CD14-positive monocyte (primary cell): ENCODE measurements around the gene ARHGAP15. TPM values are rescaled to one million over a fixed set of nuclear protein-coding genes. Genes with fewer than 3 reads are reported as not detected.

Experiments
- DNase-seq, 3 donors: peaks; one replicate each; pipeline ENCODE4 v3.0.0-alpha.2; 2011 to 2022
- H2AFZ ChIP-seq: 2 replicates; pipeline ENCODE4 v1.6.0; 2012; ENCODE audit warnings: mild to moderate bottlenecking, low read depth, low read length, inconsistent platforms; ENCODE audit not compliant: insufficient read depth, poor library complexity, severe bottlenecking
- H3K27ac ChIP-seq, 2 donors: 1 replicate in 1 of 2; 2 replicates in 1 of 2; pipeline ENCODE4 v1.5.1; 2012 to 2013; ENCODE audit warnings: low read length in 2 of 2, control low read depth in 1 of 2, inconsistent platforms in 1 of 2, low read depth in 1 of 2, mild to moderate bottlenecking in 1 of 2
- H3K27me3 ChIP-seq, 2 donors: one replicate each; pipeline versions ENCODE4 v1.6.0 to v1.6.1; 2011 to 2013; ENCODE audit warnings: low read length in 2 of 2; ENCODE audit not compliant: control insufficient read depth in 2 of 2, insufficient read depth in 2 of 2
- H3K36me3 ChIP-seq, 2 donors: replicated peaks in 1 of 2; 1 replicate in 1 of 2; 2 replicates in 1 of 2; pipeline versions ENCODE4 v1.5.1 to v1.6.1; 2012 to 2013; ENCODE audit warnings: low read length in 2 of 2, control low read depth in 1 of 2, inconsistent platforms in 1 of 2, mild to moderate bottlenecking in 1 of 2; ENCODE audit not compliant: insufficient read depth in 2 of 2, control insufficient read depth in 1 of 2
- H3K4me1 ChIP-seq, 2 donors: 1 replicate in 1 of 2; 2 replicates in 1 of 2; pipeline versions ENCODE4 v1.5.1 to v1.6.1; 2012 to 2013; ENCODE audit warnings: low read length in 2 of 2, control low read depth in 1 of 2, inconsistent platforms in 1 of 2, mild to moderate bottlenecking in 1 of 2, moderate library complexity in 1 of 2; ENCODE audit not compliant: insufficient read depth in 2 of 2, control insufficient read depth in 1 of 2
- H3K4me2 ChIP-seq: replicated peaks from 2 replicates; pipeline ENCODE3; 2012; ENCODE audit warnings: low read length, moderate library complexity, mild to moderate bottlenecking; ENCODE audit not compliant: poor library complexity, severe bottlenecking; ENCODE audit errors: extremely low read depth
- H3K4me3 ChIP-seq, 3 experiments: fragments of 200-600 bp in 1 of 3; sonication (generic) in 1 of 3; replicated peaks in 1 of 3; 1 replicate in 2 of 3; 2 replicates in 1 of 3; pipeline ENCODE4 v1.5.1; 2011 to 2013; ENCODE audit warnings: low read length in 3 of 3, mild to moderate bottlenecking in 3 of 3, control low read depth in 2 of 3, low read depth in 2 of 3, inconsistent platforms in 1 of 3, moderate library complexity in 1 of 3
- H3K79me2 ChIP-seq: 2 replicates; pipeline ENCODE4 v1.6.0; 2012; ENCODE audit warnings: mild to moderate bottlenecking, control low read depth, inconsistent platforms, low read length, moderate library complexity; ENCODE audit not compliant: insufficient read depth
- H3K9ac ChIP-seq: 2 replicates; pipeline ENCODE4 v1.6.0; 2017; ENCODE audit warnings: low read length, mild to moderate bottlenecking; ENCODE audit not compliant: insufficient read depth, poor library complexity, severe bottlenecking
- H3K9me3 ChIP-seq, 2 donors: replicated peaks in 1 of 2; 1 replicate in 1 of 2; 2 replicates in 1 of 2; pipeline versions ENCODE4 v1.5.1 to v1.6.1; 2012 to 2013; ENCODE audit warnings: low read length in 2 of 2, control low read depth in 1 of 2; ENCODE audit not compliant: control insufficient read depth in 1 of 2, insufficient read depth in 1 of 2
- H4K20me1 ChIP-seq: 2 replicates; pipeline ENCODE4 v1.6.0; 2012; ENCODE audit warnings: mild to moderate bottlenecking, low read length, control low read depth, moderate library complexity; ENCODE audit not compliant: insufficient read depth
- H3K27ac Mint-ChIP-seq, 7 donors: one replicate each; pipeline ENCODE4 v1.8.0; 2020; ENCODE audit warnings: mild to moderate bottlenecking in 7 of 7, mixed read lengths in 7 of 7, moderate library complexity in 6 of 7, inconsistent platforms in 2 of 7
- H3K27me3 Mint-ChIP-seq, 3 donors: one replicate each; pipeline ENCODE4 v1.8.0; 2021 to 2022; ENCODE audit warnings: low read depth in 3 of 3, mild to moderate bottlenecking in 3 of 3, mixed read lengths in 3 of 3, moderate library complexity in 3 of 3, inconsistent platforms in 1 of 3
- H3K36me3 Mint-ChIP-seq, 2 donors: one replicate each; pipeline ENCODE4 v1.8.0; 2020; ENCODE audit warnings: mixed read lengths in 2 of 2, inconsistent platforms in 1 of 2, mild to moderate bottlenecking in 1 of 2
- H3K4me1 Mint-ChIP-seq: one replicate; pipeline ENCODE4 v1.8.0; 2020; ENCODE audit warnings: mild to moderate bottlenecking, mixed read lengths
- H3K4me3 Mint-ChIP-seq, 2 donors: one replicate each; pipeline ENCODE4 v1.8.0; 2020; ENCODE audit warnings: mild to moderate bottlenecking in 2 of 2, mixed read lengths in 2 of 2, moderate library complexity in 1 of 2
- H3K9me3 Mint-ChIP-seq, 7 donors: one replicate each; pipeline ENCODE4 v1.8.0; 2020 to 2022; ENCODE audit warnings: mixed read lengths in 7 of 7, mild to moderate bottlenecking in 6 of 7, moderate library complexity in 6 of 7, inconsistent platforms in 2 of 7
- WGBS: methylation state at CpG from one replicate; pipeline ENCODE4 v1.1.5; 2013; ENCODE audit warnings: missing lambda C conversion rate; ENCODE audit not compliant: insufficient coverage; 5-methylcytosine and 5-hydroxymethylcytosine counted together
- intact Hi-C, 2 donors: fragments of 100-400 bp; cut with micrococcal nuclease; formaldehyde crosslinking; loops; one replicate each; pipeline versions ENCODE4 v1.15.0 to v1.15.1; 2023
- polyA plus RNA-seq, 3 donors: library from polyadenylated mRNA; depleted of rRNA in 1 of 3; unstranded in 2 of 3; stranded (reverse) in 1 of 3; fragments of 300-500 nt in 2 of 3; fragments of >200 nt in 1 of 3; fragmentation: Illumina TruSeq in 2 of 3; gene quantifications; 1 replicate in 2 of 3; 2 replicates in 1 of 3; pipeline ENCODE4 v1.2.3, GENCODE V29; 2012 to 2021
- TF ChIP-seq, protein P1 (sequence below): fragments of 200-600 bp; IDR thresholded peaks from one replicate; pipeline ENCODE4 v1.8.0; 2022; ENCODE audit warnings: antibody characterized with exemption, mild to moderate bottlenecking

The ARHGAP15 gene
- polyA plus RNA-seq, 3 donors = 35.4 to 50.9 (median 50.7) TPM

DNA sequence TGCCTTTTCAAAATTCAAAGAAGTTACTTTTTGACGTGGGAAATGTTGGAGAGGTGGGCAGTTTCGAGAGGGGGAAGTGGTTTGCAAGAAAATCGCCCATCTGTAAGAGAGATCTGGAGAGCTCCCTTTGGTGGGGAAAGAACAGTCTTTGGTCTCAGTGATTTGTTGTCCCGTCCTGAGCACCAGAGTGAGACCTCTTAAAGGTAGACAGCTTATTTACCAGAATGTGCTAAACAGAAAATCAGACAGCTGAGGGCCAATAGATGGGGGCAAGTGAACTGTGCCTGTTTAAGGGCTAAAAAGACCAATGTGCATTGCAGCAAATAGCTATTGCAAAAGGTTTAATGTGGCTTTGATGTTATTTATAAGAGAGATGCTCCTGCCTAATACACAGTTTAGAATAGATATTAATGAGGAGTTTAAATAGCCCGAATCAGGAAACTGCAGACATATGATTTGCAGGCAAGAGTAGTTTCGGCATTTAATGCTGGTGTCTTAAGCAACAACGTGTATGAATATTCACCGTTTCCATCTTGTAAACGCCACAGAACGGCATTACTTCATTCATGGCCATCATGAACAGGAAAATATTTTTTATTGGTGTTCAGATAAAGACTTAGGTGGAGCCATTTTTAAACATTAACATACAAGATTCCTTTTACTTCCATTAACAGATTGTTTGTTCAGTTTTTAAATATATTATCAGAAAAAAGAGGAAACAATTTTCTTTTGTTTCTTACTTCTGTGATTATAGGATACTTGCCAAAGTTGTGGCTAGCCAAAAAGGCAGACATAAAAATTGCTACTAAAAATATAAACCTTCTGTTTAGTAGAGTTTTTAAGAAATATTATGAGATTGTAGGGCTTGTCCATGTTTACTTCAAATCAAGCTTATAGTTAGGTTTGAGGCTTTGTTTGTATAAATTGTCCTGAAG is 29.6 kb downstream of the ARHGAP15 start:
- H3K9ac ChIP-seq = peak overlapping the region; percentile 6
- peaks cover 0 to 31% of the 10 kb centered on the region in 2 donors for H3K36me3 ChIP-seq
- H3K4me1 ChIP-seq = peaks cover 26 to 34% of the 10 kb centered on the region in 2 donors
- Mint-ChIP-seq H3K4me3 (peak overlapping the region; percentile 68 to 90), H3K4me1 (peaks cover 50% of the 10 kb centered on the region), H3K27ac (peak overlapping the region; percentile 73 to 89 (median 88)), H3K27me3 (no peaks in the 10 kb centered on the region), H3K36me3 (peaks cover 28 to 36% of the 10 kb centered on the region in 2 donors), H3K9me3 (no peaks in the 10 kb centered on the region)
- H3K79me2 ChIP-seq = peaks cover 98% of the 10 kb centered on the region
- H4K20me1 ChIP-seq = no peaks in the 10 kb centered on the region
- WGBS = 0% methylated on average over 6 of the region's 10 CpGs
- H3K9me3 ChIP-seq = no peaks in the 10 kb centered on the region
- no peaks in the 10 kb centered on the region for H3K27me3 ChIP-seq
- intact Hi-C loops = no loop called here
- TF ChIP-seq, protein P1, sequence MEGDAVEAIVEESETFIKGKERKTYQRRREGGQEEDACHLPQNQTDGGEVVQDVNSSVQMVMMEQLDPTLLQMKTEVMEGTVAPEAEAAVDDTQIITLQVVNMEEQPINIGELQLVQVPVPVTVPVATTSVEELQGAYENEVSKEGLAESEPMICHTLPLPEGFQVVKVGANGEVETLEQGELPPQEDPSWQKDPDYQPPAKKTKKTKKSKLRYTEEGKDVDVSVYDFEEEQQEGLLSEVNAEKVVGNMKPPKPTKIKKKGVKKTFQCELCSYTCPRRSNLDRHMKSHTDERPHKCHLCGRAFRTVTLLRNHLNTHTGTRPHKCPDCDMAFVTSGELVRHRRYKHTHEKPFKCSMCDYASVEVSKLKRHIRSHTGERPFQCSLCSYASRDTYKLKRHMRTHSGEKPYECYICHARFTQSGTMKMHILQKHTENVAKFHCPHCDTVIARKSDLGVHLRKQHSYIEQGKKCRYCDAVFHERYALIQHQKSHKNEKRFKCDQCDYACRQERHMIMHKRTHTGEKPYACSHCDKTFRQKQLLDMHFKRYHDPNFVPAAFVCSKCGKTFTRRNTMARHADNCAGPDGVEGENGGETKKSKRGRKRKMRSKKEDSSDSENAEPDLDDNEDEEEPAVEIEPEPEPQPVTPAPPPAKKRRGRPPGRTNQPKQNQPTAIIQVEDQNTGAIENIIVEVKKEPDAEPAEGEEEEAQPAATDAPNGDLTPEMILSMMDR = no peak
- H3K4me2 ChIP-seq = peak overlapping the region; percentile 69
- peak; percentile 44 to 59 (median 47) for DNase-seq
- peak overlapping the region in 1 of 2 donors; percentile 68 for H3K27ac ChIP-seq
- peak overlapping the region; percentile 3 to 64 (median 57) for H3K4me3 ChIP-seq
- peak overlapping the region; percentile 51 for H2AFZ ChIP-seq

DNA sequence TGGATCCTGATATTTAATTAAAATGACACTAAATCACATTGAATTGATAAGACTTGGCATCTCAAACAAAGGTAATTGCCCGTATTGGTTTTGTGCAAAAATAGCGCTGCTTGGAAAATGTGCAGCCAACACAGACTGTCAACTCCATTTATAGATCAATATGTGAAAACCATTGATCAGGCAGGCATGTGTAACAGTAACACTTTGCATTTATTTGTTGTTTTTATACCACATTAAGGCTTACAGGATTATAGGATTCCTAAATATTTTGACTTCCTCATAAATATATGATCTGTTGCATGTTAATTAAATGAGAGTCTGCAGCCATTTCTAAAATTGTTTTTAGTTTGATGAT is 30.2 kb downstream of the ARHGAP15 start:
- peaks cover 28 to 39% of the 10 kb centered on the region in 2 donors for H3K36me3 Mint-ChIP-seq
- H3K27me3 ChIP-seq = no peaks in the 10 kb centered on the region
- H3K9me3 ChIP-seq = no peaks in the 10 kb centered on the region
- H4K20me1 ChIP-seq = no peaks in the 10 kb centered on the region
- peak overlapping the region in 1 of 2 donors; percentile 68 for H3K27ac ChIP-seq
- intact Hi-C loops = no loop called here
- H3K4me3 ChIP-seq = peak overlapping the region in 2 of 3 experiments; percentile 57 to 64
- TF ChIP-seq, protein P1 = no peak
- peak overlapping the region; percentile 68 to 90 for H3K4me3 Mint-ChIP-seq
- H3K27me3 Mint-ChIP-seq = no peaks in the 10 kb centered on the region
- H2AFZ ChIP-seq = peak overlapping the region; percentile 51
- peaks cover 98% of the 10 kb centered on the region for H3K79me2 ChIP-seq
- H3K27ac Mint-ChIP-seq = peak overlapping the region in 5 of 7 donors; percentile 18 to 88 (median 88)
- H3K4me1 Mint-ChIP-seq = peaks cover 50% of the 10 kb centered on the region
- DNase-seq = no peak
- H3K9me3 Mint-ChIP-seq = no peaks in the 10 kb centered on the region
- peak overlapping the region; percentile 69 for H3K4me2 ChIP-seq
- H3K4me1 ChIP-seq = peaks cover 25 to 34% of the 10 kb centered on the region in 2 donors
- H3K9ac ChIP-seq = no peak overlapping the region
- 67% methylated on average over 2 of the region's 2 CpGs for WGBS
- H3K36me3 ChIP-seq = peaks cover 0 to 31% of the 10 kb centered on the region in 2 donors
